Right lobe of liver (tissue), 6 donors: ENCODE results near the gene NID2. TPM values are rescaled to one million over a fixed set of nuclear protein-coding genes. Genes with fewer than 3 reads are reported as not detected.

ENCODE experiments used
- ATAC-seq, 4 donors: fragments of 200-7000 bp; cut with Tn5 transposase; one replicate each; pipeline ENCODE4 v1.9.1; 2020; ENCODE audit warnings: mild to moderate bottlenecking in 4 of 4, moderate library complexity in 4 of 4
- DNase-seq, 3 donors: peaks; one replicate each; pipeline ENCODE4 v3.0.0-alpha.2; 2020
- H3K27ac ChIP-seq, 3 donors: fragments of 200-600 bp; one replicate each; pipeline ENCODE4 v1.8.0; 2022
- H3K27me3 ChIP-seq, 2 donors: fragments of 200-600 bp; one replicate each; pipeline ENCODE4 v1.8.0; 2022
- H3K36me3 ChIP-seq, 4 donors: fragments of 200-600 bp; sonication (generic) in 1 of 4; one replicate each; pipeline versions ENCODE4 v1.5.1 to v1.8.0; 2017 to 2022; ENCODE audit warnings: control low read depth in 1 of 4
- H3K4me1 ChIP-seq, 4 donors: fragments of 200-600 bp; sonication (generic) in 1 of 4; one replicate each; pipeline versions ENCODE4 v1.5.1 to v1.8.0; 2017 to 2022; ENCODE audit warnings: control low read depth in 1 of 4
- H3K4me3 ChIP-seq, 3 donors: fragments of 200-600 bp; one replicate each; pipeline ENCODE4 v1.8.0; 2022
- H3K9me3 ChIP-seq, 4 donors: fragments of 200-600 bp; sonication (generic) in 1 of 4; one replicate each; pipeline versions ENCODE4 v1.5.1 to v1.8.0; 2017 to 2022; ENCODE audit warnings: control low read depth in 1 of 4
- POLR2A ChIP-seq: fragments of 450-650 bp; IDR thresholded peaks from one replicate; pipeline ENCODE4 v1.6.1; 2017; ENCODE audit warnings: antibody characterized with exemption, mild to moderate bottlenecking
- WGBS: methylation state at CpG from one replicate; pipeline ENCODE4 v1.1.6; 2018; ENCODE audit warnings: low coverage, low lambda C conversion rate; ENCODE audit not compliant: insufficient coverage; ENCODE audit errors: missing lambda C conversion rate; 5-methylcytosine and 5-hydroxymethylcytosine counted together
- intact Hi-C, 2 donors: fragments of 100-400 bp; cut with DNase I; formaldehyde crosslinking; loops; one replicate each; pipeline versions ENCODE4 v1.11.2 to v1.14.1; 2022
- total RNA-seq, 6 experiments: library from RNA; depleted of rRNA in 2 of 6; stranded (reverse); fragments of >200 nt in 2 of 6; fragmentation: NEBNext Ultra II Directional in 3 of 6; extraction: Animal tissue kit (Norgen Biotek cat#: 25700) in 3 of 6; gene quantifications; one replicate each; pipeline versions ENCODE4 v1.1.0 to v1.2.4, GENCODE V29; 2016 to 2023
- TF ChIP-seq, protein P1 (sequence below), 4 donors: fragments of 200-600 bp in 3 of 4; fragments of 450-650 bp in 1 of 4; IDR thresholded peaks; one replicate each; pipeline versions ENCODE4 v1.5.1 to v1.8.0; 2016 to 2022; ENCODE audit warnings: antibody characterized with exemption in 4 of 4, mild to moderate bottlenecking in 2 of 4
- donor health status: DM: no; HTN: yes; CAD: no.
- donor health status: DM: no; HTN: no; CAD: no.
- donor health status: DM: no; HTN: no; CAD: no.
- donor health status: DM: no; HTN: yes; CAD: no.
- donor health status: DM: no; HTN: yes; CAD: no.

The NID2 gene
- total RNA-seq, 6 experiments from 2014 or later: 1.7 to 12.9 (median 4.5) TPM

DNA sequence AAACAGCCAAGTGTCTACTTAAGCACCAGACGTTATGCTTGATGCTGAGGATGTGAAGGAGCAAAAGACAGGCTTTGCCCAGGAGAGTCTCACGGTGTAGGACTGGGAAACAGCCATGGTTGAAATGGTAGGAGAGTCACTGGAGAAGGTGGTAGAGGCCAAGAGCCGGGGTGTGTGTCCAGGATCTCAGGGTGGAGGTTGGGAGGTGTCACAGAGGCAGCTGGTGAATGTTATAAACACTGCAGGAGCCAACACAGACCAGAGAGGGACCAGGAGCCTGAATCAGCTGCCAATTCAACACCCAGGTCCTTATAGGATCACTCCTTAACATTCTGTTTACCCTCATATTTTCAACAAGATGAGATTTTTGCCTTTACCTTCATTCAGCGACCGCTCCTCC, 7.5 kb downstream of the NID2 start:
- intact Hi-C loops: no loop called here
- H3K27me3 ChIP-seq: no peaks in the 10 kb centered on the region
- DNase-seq (no peak), ATAC-seq (no peak)
- no peaks in the 10 kb centered on the region for H3K9me3 ChIP-seq
- H3K27ac ChIP-seq: no peak overlapping the region
- no peak overlapping the region for H3K4me3 ChIP-seq
- TF ChIP-seq, protein P1, sequence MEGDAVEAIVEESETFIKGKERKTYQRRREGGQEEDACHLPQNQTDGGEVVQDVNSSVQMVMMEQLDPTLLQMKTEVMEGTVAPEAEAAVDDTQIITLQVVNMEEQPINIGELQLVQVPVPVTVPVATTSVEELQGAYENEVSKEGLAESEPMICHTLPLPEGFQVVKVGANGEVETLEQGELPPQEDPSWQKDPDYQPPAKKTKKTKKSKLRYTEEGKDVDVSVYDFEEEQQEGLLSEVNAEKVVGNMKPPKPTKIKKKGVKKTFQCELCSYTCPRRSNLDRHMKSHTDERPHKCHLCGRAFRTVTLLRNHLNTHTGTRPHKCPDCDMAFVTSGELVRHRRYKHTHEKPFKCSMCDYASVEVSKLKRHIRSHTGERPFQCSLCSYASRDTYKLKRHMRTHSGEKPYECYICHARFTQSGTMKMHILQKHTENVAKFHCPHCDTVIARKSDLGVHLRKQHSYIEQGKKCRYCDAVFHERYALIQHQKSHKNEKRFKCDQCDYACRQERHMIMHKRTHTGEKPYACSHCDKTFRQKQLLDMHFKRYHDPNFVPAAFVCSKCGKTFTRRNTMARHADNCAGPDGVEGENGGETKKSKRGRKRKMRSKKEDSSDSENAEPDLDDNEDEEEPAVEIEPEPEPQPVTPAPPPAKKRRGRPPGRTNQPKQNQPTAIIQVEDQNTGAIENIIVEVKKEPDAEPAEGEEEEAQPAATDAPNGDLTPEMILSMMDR (IDR thresholded peaks at IDR 0.05): no peak
- no peak for TF ChIP-seq POLR2A
- 63% methylated on average over 4 of the region's 5 CpGs for WGBS
- H3K36me3 ChIP-seq: no peaks in the 10 kb centered on the region
- no peaks in the 10 kb centered on the region for H3K4me1 ChIP-seq

GRCh38 chr14:52060080-52060479, 8.8 kb downstream of the NID2 start:
- H3K9me3 ChIP-seq: no peaks in the 10 kb centered on the region
- WGBS: 31% methylated on average over 6 of the region's 6 CpGs
- DNase-seq (no peak), ATAC-seq (no peak)
- H3K4me1 ChIP-seq: no peaks in the 10 kb centered on the region
- H3K27ac ChIP-seq: no peak overlapping the region
- H3K4me3 ChIP-seq: no peak overlapping the region
- no peaks in the 10 kb centered on the region for H3K27me3 ChIP-seq
- TF ChIP-seq POLR2A: no peak
- TF ChIP-seq, protein P1 (IDR thresholded peaks at IDR 0.05): no peak
- H3K36me3 ChIP-seq: no peaks in the 10 kb centered on the region
- intact Hi-C loops: no loop called here

DNA sequence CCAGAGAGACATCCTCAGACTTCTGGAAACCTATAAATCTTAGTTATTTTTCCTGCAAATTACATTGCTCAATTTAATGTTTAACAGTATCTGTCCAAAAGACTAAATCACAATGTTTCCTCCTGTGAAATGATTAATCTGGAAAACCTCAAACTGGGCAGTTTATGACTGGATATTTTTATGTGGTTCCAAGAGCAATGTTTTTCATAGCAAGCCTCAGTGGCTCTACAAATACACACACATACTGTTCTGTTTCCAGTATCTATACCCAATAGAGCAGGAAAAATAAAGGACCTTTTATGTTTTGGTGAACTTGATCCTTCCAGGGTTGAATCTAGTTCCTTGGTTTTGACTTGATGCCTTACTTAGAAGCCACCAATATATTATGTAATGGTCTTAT, 9.2 kb downstream of the NID2 start:
- H3K36me3 ChIP-seq: no peaks in the 10 kb centered on the region
- intact Hi-C loops: no loop called here
- H3K4me3 ChIP-seq: no peak overlapping the region
- H3K27me3 ChIP-seq: no peaks in the 10 kb centered on the region
- DNase-seq: no peak
- no peaks in the 10 kb centered on the region for H3K4me1 ChIP-seq
- H3K9me3 ChIP-seq: no peaks in the 10 kb centered on the region
- ATAC-seq: no peak
- no peak overlapping the region for H3K27ac ChIP-seq
- TF ChIP-seq, protein P1 (IDR thresholded peaks at IDR 0.05): no peak
- TF ChIP-seq POLR2A: no peak

DNA sequence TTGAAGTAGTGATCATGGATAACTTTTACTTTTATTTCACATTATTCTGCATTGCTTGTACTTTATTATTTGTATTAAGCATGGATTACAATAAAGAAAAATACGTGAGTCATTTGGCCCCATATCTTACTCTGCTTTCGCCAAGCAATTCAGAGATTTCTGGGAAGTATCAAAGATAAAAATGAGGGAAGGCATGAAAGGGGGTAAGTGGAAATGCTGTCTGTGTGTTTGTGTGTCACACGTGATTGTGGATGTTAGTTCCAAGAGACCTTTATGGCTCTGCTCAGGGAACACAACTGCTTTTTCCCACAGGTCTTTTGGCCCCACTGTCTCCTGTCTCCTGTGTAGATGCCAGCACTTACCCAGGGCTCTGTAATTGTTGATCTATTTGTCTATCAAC, 10.5 kb downstream of the NID2 start:
- H3K27ac ChIP-seq: no peak overlapping the region
- WGBS: 58% methylated on average over 3 of the region's 3 CpGs
- DNase-seq (no peak), ATAC-seq (no peak)
- H3K36me3 ChIP-seq: no peaks in the 10 kb centered on the region
- intact Hi-C loops: no loop called here
- no peaks in the 10 kb centered on the region for H3K9me3 ChIP-seq
- no peaks in the 10 kb centered on the region for H3K4me1 ChIP-seq
- no peaks in the 10 kb centered on the region for H3K27me3 ChIP-seq
- no peak overlapping the region for H3K4me3 ChIP-seq
- no peak for TF ChIP-seq POLR2A
- TF ChIP-seq, protein P1 (IDR thresholded peaks at IDR 0.05): no peak

DNA sequence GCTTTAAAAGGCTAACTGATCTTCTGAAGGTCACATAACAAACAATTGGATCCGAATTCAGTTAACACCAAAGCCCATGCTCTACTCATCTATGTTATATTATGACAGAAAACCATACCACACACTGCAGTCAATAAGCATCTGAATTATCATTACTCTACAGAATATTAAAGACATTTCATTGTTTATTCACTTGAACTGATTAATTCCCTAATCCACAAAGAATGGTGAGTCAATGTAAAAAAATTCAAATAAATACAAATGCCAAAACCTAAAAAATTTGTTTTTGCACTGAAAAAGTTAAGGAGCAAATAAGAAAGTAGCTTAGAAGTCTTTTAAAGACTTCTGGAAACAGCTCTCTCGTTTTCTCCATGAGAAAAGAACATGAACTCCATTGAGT, 13.7 kb downstream of the NID2 start:
- H3K4me3 ChIP-seq: no peak overlapping the region
- H3K9me3 ChIP-seq: no peaks in the 10 kb centered on the region
- no peak overlapping the region for H3K27ac ChIP-seq
- H3K4me1 ChIP-seq: no peaks in the 10 kb centered on the region
- ATAC-seq (no peak), DNase-seq (no peak)
- no peak for TF ChIP-seq POLR2A
- TF ChIP-seq, protein P1 (IDR thresholded peaks at IDR 0.05): no peak
- H3K36me3 ChIP-seq: no peaks in the 10 kb centered on the region
- intact Hi-C loops: no loop called here
- 42% methylated on average over 2 of the region's 2 CpGs for WGBS
- no peaks in the 10 kb centered on the region for H3K27me3 ChIP-seq
